Adrenal gland (tissue), 5 donors: ENCODE measurements around the gene FCER1G.

Experiments used
- POLR2A ChIP-seq, 2 donors: fragments of 450-650 bp; IDR thresholded peaks; one replicate each; pipeline ENCODE4 v1.6.1; 2017; ENCODE audit warnings: antibody characterized with exemption in 2 of 2, mild to moderate bottlenecking in 2 of 2, moderate library complexity in 1 of 2
- TF ChIP-seq, protein P1 (sequence below), 6 experiments: fragments of 450-650 bp in 4 of 6; fragments of 200-600 bp in 2 of 6; sonication (generic) in 1 of 6; IDR thresholded peaks; 1 replicate in 5 of 6; 2 replicates in 1 of 6; pipeline versions ENCODE4 v1.5.1 to v1.8.0; 2016 to 2021; ENCODE audit warnings: antibody characterized with exemption in 6 of 6, mild to moderate bottlenecking in 2 of 6, moderate library complexity in 1 of 6
- donor health status: DM: no; HTN: no; CAD: no.

- TF ChIP-seq, protein P1, sequence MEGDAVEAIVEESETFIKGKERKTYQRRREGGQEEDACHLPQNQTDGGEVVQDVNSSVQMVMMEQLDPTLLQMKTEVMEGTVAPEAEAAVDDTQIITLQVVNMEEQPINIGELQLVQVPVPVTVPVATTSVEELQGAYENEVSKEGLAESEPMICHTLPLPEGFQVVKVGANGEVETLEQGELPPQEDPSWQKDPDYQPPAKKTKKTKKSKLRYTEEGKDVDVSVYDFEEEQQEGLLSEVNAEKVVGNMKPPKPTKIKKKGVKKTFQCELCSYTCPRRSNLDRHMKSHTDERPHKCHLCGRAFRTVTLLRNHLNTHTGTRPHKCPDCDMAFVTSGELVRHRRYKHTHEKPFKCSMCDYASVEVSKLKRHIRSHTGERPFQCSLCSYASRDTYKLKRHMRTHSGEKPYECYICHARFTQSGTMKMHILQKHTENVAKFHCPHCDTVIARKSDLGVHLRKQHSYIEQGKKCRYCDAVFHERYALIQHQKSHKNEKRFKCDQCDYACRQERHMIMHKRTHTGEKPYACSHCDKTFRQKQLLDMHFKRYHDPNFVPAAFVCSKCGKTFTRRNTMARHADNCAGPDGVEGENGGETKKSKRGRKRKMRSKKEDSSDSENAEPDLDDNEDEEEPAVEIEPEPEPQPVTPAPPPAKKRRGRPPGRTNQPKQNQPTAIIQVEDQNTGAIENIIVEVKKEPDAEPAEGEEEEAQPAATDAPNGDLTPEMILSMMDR (IDR thresholded peaks at IDR 0.05), result no peak
- TF ChIP-seq POLR2A (IDR thresholded peaks at IDR 0.05), result no peak
Measured at GRCh38 chr1:161229896-161230295, 14.8 kb downstream of the FCER1G start.
